Measurements from ENCODE around the gene LRRC7.

The LRRC7 gene

DNA sequence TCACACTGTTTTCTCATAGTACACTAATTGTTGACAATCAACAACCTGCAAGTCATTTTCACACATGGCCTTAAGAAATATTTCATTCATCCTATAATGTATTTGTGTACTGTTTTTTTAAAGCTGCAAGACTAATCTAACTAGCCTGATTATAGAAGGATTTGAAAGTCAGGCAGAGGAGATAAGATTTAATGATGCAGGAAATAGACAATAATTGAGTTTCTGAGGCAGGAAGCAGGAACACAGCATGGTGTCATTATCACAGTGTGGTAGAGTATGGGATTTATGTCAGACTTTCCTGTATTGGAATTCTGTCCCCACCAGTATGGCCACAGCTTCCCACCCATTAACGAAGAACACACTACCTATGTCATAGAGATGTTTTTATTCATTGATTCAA lies 138.8 kb downstream of the LRRC7 start:
- Histone ChIP-seq H3K4me2 (ENCODE audit: low read length) (no peak overlapping the region), H3K9ac (ENCODE audit: low read length) (no peak overlapping the region)

DNA sequence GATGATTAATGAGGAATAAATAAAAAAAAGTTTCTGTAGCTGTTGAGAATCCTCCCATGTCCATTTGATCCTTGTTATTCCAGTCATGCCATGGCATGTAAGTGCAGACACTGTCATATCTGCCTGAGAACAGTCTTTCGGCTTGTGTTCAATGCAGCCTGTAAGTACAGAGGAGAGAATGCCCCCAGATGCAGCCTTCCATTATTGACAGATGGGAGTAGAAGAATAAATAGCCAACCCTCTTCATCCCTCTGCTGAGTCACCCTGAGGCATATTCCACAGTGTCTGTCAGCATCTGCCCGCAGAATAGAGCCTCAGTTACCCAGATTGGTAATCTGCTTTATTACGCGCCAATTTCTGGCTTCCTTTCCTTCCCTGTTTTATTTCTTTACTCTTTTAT lies 139.4 kb downstream of the LRRC7 start:
- no peak overlapping the region for H3K4me2 ChIP-seq (ENCODE audit: low read length)
- no peaks in the 10 kb centered on the region for H3K9me2 ChIP-seq (ENCODE audit: low read depth, low read length)
- H4K20me1 ChIP-seq (ENCODE audit: insufficient read depth, low read length) = no peaks in the 10 kb centered on the region
- no peaks in the 10 kb centered on the region for H3K4me1 ChIP-seq (ENCODE audit: insufficient read depth, low read length, severe bottlenecking)
- no peak overlapping the region for H3K9ac ChIP-seq (ENCODE audit: low read length)
- no peak overlapping the region for H3K27ac ChIP-seq (ENCODE audit: low read depth, low read length, poor library complexity, severe bottlenecking)
- no peaks in the 10 kb centered on the region for H3K36me3 ChIP-seq (ENCODE audit: insufficient read depth, low read length)
- TF ChIP-seq, protein P1, sequence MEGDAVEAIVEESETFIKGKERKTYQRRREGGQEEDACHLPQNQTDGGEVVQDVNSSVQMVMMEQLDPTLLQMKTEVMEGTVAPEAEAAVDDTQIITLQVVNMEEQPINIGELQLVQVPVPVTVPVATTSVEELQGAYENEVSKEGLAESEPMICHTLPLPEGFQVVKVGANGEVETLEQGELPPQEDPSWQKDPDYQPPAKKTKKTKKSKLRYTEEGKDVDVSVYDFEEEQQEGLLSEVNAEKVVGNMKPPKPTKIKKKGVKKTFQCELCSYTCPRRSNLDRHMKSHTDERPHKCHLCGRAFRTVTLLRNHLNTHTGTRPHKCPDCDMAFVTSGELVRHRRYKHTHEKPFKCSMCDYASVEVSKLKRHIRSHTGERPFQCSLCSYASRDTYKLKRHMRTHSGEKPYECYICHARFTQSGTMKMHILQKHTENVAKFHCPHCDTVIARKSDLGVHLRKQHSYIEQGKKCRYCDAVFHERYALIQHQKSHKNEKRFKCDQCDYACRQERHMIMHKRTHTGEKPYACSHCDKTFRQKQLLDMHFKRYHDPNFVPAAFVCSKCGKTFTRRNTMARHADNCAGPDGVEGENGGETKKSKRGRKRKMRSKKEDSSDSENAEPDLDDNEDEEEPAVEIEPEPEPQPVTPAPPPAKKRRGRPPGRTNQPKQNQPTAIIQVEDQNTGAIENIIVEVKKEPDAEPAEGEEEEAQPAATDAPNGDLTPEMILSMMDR (IDR thresholded peaks at IDR 0.05; ENCODE audit: low read length) = no peak
- TF ChIP-seq EZH2 (IDR thresholded peaks at IDR 0.05; ENCODE audit: borderline replicate concordance, low read length) = no peak
- H3K27me3 ChIP-seq (ENCODE audit: insufficient read depth, low read length) = 0 out of 2 replicates have a peak, but pooled peaks cover 3% of the 10 kb centered on the region
- H3K4me3 ChIP-seq (ENCODE audit: low read depth, low read length, poor library complexity, severe bottlenecking) = no peak overlapping the region
- H3F3A ChIP-seq (ENCODE audit: insufficient read depth, low read length) = no peaks in the 10 kb centered on the region
- no peaks in the 10 kb centered on the region for H3K79me2 ChIP-seq (ENCODE audit: insufficient read depth, low read length)
- no peak overlapping the region for H2AFZ ChIP-seq (ENCODE audit: low read length)
- H3K9me3 ChIP-seq (ENCODE audit: low read length) = no peaks in the 10 kb centered on the region

More for the DNA sequence above, 138.8 kb downstream of the LRRC7 start:
- H2AFZ ChIP-seq (ENCODE audit: low read length) = no peak overlapping the region
- TF ChIP-seq, protein P1 (IDR thresholded peaks at IDR 0.05; ENCODE audit: low read length) = no peak
- TF ChIP-seq EZH2 (IDR thresholded peaks at IDR 0.05; ENCODE audit: borderline replicate concordance, low read length) = no peak
- H3K9me2 ChIP-seq (ENCODE audit: low read depth, low read length) = no peaks in the 10 kb centered on the region
- H3K4me1 ChIP-seq (ENCODE audit: insufficient read depth, low read length, severe bottlenecking) = no peaks in the 10 kb centered on the region
- H3K79me2 ChIP-seq (ENCODE audit: insufficient read depth, low read length) = no peaks in the 10 kb centered on the region
- H3K27me3 ChIP-seq (ENCODE audit: insufficient read depth, low read length) = 0 out of 2 replicates have a peak, but pooled peaks cover 3% of the 10 kb centered on the region
- no peaks in the 10 kb centered on the region for H3K36me3 ChIP-seq (ENCODE audit: insufficient read depth, low read length)
- no peaks in the 10 kb centered on the region for H3F3A ChIP-seq (ENCODE audit: insufficient read depth, low read length)
- H3K27ac ChIP-seq (ENCODE audit: low read depth, low read length, poor library complexity, severe bottlenecking) = no peak overlapping the region
- H3K9me3 ChIP-seq (ENCODE audit: low read length) = no peaks in the 10 kb centered on the region
- H4K20me1 ChIP-seq (ENCODE audit: insufficient read depth, low read length) = no peaks in the 10 kb centered on the region
- no peak overlapping the region for H3K4me3 ChIP-seq (ENCODE audit: low read depth, low read length, poor library complexity, severe bottlenecking)

DNA sequence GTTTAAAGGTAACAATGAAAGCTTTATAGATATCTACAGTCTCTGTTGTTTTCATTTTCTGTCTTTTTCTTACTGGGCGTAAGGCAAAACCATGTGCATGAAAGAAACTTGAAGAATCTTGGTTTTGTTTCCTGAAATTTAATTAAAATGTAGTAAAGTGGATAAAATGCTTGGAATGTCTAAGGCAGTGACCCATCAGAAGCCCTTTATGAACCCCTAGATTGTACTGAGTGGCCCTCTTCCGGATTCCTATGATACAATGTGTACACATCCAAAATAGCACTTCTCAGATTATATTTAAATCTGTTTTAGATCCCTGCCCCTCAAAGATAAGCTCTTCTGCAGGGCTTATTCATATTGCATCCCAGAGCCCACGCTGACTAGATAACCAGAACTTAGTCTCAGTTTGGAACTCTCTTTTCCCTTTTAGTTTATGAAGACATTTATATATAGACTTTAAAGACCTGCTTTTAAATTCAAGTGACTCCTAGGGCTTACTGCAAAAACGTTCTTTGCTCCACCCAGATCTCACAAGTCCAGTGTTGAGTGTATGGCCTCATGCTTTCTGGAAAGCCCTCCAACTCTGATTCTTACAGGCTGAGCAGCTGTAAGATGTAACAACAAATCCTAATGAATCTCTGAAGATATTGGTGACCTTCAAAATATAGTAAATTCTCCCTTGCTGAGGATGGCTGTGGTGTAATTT lies 142.9 kb downstream of the LRRC7 start:
- Histone ChIP-seq H3K27ac (ENCODE audit: low read depth, low read length, poor library complexity, severe bottlenecking) (no peak overlapping the region), H3K4me1 (ENCODE audit: insufficient read depth, low read length, severe bottlenecking) (no peaks in the 10 kb centered on the region), H3K36me3 (ENCODE audit: insufficient read depth, low read length) (no peaks in the 10 kb centered on the region), H3K9me2 (ENCODE audit: low read depth, low read length) (no peaks in the 10 kb centered on the region), H3K79me2 (ENCODE audit: insufficient read depth, low read length) (no peaks in the 10 kb centered on the region), H3K4me2 (ENCODE audit: low read length) (no peak overlapping the region), H3F3A (ENCODE audit: insufficient read depth, low read length) (no peaks in the 10 kb centered on the region), H3K27me3 (ENCODE audit: insufficient read depth, low read length) (no peaks in the 10 kb centered on the region), H3K4me3 (ENCODE audit: low read depth, low read length, poor library complexity, severe bottlenecking) (no peak overlapping the region), H3K9ac (ENCODE audit: low read length) (no peak overlapping the region), H2AFZ (ENCODE audit: low read length) (no peak overlapping the region), H4K20me1 (ENCODE audit: insufficient read depth, low read length) (no peaks in the 10 kb centered on the region), H3K9me3 (ENCODE audit: low read length) (no peaks in the 10 kb centered on the region)
- TF ChIP-seq, protein P1 (IDR thresholded peaks at IDR 0.05; ENCODE audit: low read length) = no peak
- TF ChIP-seq EZH2 (IDR thresholded peaks at IDR 0.05; ENCODE audit: borderline replicate concordance, low read length) = no peak
